ENCODE results near the gene BEX4.
"Not testable (repeated sequence)": the region's sequence is repeated elsewhere in the genome, so short reads cannot be mapped to it uniquely, and the experiment has no call there.

The BEX4 gene, protein sequence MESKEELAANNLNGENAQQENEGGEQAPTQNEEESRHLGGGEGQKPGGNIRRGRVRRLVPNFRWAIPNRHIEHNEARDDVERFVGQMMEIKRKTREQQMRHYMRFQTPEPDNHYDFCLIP

DNA sequence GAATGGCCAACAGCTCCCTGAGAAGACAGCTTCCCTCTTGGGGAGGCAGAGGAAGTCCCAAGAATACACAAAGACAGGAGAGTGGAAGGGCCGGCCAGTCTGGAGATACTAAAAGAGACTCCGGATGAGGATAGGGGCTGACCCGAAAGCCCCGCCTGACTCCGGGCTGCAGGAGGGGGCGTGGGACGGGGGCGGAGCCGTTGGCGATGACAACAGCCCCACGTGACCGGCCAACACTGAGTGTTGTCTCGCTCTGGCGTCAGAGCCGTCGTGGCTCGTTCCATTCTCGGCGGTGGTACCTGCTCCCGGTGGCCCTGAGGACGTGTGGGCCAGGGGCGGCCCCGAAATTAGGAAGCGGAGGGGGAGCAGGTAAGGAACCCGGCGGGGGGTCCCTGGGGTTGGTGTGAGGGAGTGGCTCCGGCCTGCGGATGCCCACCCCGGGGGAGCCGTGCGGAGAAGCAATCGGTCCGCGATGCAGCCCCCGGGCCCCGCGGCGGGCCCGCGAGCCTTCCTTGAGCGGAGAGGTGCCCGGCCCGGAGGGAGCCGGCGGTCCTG is at the start of gene BEX4:
Gene BEX4, plus strand, starts transcription at position 239 of the 555 bp plus-strand sequence. CDS start 1,046 bp downstream, outside the sequence.
- DNase-seq = peak; percentile 78

DNA sequence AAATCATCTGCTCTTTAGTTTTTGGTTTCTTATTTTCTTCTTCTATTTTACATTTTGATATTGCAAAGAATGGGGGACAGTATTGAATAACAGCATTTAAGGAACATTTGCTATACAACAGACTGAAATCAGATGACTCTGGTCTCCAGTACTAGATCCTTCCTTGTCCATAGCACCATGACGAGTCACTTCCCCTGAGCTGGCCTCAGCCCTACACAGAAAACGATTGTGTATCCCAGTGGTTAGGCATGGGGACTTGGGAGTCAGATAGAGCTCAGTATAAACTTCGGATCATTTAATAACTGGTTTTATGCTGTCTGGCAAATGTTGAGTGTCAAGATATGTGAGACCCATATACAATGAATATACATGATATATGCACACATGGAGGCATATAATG is 44.7 kb upstream of the BEX4 start:
- DNase-seq = no peak

DNA sequence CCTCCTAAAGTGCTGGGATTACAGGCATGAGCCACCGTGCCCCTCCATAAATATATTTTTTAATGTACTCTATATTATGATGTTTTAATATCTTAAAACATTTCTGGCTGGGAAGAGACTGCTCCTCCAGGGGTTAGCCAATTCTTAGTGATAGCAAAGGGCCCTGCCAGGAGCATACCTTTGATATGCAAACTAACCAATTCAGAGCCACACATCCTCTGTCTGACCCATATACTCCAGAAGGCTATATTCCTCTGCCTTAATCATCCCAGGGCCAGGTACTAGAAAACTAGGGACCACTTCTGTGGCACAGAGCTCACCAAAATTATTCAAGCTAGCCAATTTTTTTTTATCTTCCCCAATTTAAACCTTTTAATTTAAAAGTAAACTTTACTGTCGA is 43.6 kb upstream of the BEX4 start:
- DNase-seq = no peak

DNA sequence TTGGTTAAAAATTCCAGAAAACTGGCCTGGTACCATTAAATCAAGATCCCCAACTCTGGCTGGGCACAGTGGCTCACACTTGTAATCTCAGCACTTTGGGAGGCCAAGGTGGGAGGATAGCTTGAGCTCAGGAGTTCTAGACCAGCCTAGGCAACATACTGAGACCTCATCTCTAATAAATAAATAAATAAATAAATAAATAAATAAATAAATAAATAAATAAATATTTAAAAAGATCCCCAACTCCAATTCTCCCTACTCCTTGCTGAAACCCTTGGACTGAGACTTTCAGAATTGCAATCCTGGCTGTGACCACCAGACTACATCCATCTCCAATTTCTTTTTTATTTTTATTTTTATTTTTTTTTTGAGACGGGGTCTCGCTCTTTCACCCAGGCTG is 39.7 kb upstream of the BEX4 start:
- DNase-seq = not testable (repeated sequence)

DNA sequence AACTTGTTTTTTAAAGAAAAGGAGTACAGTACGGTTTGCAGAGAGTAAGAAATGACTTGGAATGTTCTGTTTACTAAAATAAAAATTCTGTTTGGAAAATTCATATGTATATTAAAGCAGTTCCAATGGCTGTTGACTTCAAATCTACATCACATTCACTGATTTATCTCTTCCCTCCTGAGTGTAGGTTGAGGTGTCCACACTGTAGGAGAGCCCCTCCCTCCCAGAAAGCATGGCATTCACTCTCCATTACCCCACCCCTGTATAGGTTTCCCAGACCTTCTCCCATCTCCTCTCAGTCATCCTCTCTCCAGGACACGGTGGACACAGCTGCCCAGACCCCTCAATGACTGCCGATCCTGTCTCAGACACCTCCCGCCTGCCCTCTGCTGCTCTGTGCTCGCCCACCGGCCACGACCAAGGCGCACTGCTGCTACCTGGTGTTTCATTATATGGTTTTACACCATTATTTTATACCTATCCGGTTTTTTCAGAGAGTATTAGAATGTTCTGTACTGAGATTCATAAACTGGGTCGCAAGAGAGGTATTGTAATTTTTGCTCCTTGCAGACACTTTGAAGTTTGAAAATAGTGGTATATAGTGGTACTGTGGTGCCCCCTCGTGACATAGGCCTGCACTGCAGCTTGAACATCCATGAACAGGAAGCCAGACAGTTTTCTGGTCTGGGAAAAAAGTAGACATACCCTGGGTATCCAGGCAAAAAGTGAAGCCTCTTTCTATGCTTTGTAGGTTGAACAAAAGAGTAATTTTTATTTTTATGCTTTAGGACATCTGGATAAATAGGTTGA is 38.8 kb upstream of the BEX4 start:
- peak; percentile 16 for DNase-seq

DNA sequence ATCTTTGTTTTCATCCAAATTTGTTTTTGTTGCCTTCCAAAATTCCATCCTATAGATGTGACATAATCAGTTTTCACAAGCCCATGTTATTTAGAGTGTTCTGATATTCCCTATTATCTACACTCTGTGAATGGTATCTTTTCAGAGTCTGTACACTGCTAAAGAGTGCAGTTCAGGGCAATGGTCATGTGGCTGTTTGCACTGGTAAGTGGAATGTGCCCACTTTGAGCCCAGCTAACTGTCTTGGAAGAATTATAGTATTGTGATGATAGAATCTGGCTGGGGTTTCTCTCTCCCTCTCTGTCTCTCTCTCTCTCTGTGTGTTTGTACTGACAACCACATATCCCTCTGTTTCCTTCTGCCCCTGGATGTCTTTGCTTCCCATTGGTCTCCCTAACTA is 37.4 kb upstream of the BEX4 start:
- DNase-seq = no peak

DNA sequence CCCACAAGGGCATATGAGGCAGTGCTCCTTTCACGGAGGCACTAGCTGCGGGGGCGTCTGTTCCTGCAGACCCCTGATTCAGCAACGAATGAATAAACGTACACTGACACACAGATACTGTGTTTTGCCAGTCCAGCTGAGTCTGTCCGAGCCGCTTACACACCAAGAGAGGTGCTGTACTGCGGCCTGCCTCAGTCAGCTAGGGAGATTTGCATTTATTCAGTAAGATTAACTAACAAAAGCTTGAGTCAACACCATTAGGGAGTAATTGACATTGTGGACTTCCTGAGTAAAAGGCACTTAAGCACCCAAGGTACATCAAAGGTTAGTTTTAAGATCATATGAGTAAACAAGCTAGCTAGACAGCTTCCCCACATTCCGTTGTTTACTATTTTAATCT is 31.0 kb upstream of the BEX4 start:
- DNase-seq = no peak

DNA sequence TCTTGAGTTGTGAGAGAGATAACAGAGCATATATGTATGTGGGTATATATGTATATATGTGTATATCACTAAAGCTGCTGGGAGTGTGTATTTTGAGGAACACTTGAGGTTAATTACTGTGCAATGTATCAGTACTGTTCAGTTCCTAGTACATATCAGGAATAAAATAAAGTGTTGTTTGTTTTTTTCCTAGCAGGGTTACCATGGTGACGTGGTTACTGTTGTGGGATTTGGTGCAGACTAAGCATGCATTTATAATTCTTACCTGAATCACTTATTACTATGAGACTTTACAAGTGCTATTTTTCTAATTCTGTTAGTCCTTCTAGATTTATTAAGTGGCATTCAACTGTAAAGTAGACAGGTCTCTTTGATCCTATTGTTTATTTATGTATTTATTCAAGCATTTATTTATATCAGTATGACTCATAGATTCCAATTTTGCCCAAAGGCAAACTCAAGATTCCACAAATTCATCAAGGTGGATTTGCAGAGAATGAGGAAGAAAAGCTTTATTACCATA is 26.9 kb upstream of the BEX4 start:
- DNase-seq = no peak

DNA sequence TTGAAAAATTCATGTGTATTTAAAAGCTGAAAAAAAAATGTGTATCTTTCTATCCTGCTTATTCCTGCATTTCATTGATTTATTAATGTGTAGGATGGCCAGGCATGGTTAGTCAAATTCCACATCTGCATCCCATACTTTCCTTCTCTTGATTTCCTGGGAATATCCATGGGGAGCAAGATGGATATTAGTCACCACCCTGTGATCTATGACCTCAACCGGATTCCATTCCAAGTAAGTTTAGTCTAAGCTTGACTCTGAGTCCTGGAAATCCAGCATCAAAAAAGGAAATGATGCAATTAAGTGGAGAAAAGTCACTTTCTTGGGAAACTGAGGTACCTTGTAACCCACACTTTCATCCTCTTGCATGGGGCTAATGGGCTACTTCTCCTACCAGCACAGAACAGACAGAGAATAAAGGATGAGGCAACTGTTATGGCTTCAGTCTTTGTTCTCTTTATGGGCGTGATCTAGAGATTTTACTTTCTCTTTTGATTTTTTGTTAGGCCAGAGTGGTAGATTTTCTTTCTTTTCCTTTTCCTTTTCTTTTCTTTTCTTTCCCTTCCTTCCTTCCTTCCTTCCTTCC is 17.1 kb upstream of the BEX4 start:
- DNase-seq = no peak

DNA sequence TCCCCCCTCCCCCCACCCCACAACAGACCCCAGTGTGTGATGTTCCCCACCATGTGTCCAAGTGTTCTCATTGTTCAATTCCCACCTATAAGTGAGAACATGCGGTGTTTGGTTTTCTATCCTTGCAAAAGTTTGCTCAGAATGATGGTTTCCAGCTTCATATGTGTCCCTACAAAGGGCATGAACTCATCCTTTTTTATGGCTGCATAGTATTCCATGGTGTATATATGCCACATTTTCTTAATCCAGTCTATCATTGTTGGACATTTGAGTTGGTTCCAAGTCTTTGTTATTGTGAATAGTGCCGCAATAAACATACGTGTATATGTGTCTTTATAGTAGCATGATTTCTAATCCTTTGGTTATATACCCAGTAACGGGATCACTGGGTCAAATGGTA is 16.2 kb upstream of the BEX4 start:
- DNase-seq = not testable (repeated sequence)

DNA sequence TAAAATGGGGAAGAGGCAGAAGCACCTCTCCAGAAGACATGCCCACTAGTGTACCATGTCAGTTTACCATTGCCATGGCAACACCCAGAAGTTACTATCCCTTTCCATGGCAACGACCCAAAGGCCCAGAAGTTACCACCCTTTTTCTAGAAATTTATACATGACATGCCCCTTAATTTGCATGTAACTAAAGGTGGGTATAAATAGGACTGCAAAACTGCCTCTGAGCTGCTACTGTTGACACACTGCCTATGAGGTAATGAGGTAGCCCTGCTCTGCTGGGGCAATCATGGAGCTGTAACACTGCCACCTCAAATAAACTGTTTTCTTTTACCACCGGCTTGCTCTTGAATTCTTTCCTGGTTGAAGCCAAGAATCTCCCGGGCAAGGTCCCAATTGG is 13.9 kb upstream of the BEX4 start:
- DNase-seq = no peak

DNA sequence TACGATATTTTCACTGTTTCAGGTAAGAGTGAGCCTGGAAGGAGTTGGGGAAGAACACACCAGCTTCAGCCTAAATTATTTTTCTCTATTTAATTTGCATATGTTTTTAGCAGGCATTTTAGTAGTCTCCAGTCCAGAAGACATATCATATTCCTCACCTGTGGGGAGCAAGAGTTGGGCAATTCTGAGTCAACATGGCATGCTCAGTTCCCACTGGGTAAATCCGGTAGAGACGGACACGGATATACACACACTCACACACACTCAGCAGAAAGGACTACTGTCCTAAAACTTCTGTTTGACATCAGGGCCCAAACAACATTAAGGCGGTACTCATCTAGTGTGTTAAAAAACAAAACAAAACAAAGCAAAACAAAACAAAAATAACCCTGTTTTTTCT is 4.9 kb upstream of the BEX4 start:
- no peak for DNase-seq

DNA sequence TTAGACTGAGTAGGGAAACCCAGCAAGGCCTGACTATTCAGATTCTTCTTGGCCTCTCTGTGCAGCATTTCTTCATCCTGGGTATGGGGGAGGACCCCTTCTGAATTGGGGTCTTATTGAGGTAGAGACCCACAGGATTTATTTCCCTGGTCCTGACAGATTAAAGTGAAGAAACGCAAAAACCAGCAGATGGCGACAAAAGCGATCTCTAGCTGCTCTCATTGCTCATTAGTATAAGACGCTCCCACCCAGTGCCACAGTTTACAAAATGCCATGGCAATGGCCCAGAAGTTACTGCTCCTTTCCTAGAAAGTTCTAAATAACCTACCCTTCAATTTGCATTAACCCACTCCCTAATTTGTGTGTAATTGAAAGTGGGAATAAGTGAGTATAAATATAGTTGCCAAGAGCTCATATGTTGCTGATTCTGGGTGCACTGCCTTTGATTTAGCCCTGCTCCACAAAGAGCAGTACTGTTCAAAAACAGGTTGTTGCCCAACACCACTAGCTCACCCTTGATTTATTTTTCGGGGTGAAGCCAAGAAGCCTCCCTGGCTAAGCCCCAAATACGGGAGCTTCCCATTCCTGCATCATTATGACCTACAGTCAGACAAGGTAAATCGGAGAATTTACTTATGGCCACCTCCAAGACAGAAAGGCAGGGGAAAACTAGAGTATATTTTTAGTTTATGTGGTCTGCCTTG is 3.7 kb upstream of the BEX4 start:
- DNase-seq = no peak

DNA sequence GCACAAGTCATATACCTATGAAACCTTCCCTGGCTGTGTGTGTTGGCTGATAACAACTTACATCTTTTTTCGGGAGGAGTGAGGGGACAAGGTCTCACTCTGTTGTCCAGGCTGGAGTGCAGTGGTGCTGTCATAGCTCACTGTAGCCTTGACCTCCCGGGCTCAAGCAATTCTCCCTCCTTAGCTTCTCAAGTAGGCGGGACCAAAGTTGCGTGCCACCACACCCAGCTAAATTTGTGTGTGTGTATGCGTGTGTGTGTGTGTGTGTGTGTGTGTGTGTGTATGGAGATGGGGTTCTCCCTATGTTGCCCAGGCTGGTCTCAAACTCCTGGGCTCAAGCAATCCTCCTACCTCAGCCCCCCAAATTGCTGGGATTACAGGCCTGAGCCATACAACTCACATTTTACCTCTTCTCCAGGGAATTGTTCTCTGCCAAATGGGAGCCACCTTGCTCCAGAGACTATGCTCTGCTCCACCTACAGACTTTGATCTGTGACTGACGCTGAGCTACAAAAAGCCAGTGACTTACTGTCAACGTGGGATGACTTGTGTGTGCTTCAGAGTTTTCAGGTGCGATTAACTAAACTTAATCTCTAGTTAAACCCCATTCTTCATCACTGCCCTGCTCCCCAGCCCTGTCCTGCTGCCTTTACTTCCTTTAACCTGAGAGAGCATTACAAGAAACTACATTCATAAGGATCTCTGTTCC is 2.0 kb upstream of the BEX4 start:
- DNase-seq = no peak

DNA sequence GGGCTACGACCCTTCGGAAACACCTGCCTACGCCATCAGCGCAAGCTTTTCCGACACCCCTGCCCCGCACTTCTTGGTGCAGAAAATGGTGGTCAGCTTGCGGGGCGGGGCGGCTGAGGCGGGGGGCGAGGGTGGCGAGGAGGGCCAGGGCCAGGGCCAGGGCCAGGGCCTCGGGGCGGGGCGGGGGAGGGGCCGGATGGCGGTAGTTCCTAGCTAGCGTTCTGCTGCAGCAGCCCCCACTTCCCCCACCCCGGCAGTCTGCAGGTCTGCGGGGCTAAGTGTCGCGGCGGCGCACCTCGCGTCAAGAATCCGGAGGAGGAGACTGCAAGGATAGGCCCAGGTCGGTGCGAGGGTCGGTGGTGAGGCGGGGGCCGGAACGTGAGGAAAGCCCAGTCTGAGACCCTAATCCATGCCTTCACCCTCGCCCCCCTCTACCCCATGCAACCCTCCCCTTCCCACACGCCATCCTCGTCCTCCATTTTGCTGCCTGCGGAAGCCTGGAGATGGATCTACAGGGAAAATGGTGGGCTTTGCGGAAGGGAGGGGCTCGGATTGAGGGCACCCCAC is 600 bp downstream of the BEX4 start:
- DNase-seq = no peak

DNA sequence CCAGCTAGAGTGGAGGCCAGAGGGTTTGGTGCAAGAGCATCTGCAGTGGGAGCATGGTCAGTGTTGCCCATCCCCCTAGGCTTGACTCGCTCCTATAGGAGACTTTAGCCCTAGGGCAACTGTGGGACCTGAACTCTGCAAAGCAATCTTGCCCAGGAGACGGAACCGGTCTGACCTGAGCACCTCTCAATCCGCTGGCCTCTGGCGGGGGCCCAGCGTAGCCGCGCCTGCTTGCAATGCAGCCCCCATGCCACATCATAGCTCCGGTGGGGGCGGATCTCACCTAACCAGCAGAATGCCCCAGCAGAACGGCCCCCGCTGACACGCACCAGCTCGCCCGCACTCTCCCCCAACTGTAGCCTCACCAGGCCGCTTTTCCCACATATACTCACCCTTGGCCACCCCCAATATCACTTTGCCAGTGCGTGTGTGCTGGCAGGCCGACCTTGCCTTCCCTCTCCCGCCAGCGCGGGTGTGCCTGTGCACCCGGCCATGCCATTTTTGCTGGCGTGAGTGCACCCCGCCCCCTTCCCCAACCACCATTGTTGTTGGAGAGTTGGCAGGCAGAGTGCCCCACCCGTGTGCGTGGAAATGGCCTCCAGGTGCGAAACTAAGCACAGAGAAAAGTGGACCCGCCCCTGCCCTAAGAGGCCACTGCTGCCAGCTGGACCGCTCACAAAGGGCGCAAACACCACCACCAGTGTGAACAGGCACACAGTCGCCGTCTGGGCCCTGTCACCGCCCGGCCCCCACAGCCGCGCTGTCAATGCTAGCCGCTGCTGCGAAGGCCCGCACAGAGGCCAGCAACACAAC is 5.8 kb downstream of the BEX4 start:
- no peak for DNase-seq

DNA sequence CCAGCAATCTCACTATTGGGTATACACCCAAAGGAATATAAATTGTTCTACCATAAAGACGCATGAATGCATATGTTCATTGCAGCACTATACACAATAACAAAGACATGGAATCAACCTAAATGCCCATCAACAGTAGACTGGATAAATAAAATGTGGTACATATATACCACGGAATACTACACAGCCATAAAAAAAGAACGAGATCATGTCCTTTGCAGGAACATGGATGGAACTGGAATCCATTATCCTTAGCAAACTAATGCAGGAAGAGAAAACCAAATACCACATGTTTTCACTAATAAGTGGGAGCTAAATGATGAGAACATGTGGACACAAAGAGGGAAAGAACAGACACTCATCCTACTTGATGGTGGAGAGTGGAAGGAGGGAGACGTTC is 11.0 kb downstream of the BEX4 start:
- DNase-seq = not testable (repeated sequence)

DNA sequence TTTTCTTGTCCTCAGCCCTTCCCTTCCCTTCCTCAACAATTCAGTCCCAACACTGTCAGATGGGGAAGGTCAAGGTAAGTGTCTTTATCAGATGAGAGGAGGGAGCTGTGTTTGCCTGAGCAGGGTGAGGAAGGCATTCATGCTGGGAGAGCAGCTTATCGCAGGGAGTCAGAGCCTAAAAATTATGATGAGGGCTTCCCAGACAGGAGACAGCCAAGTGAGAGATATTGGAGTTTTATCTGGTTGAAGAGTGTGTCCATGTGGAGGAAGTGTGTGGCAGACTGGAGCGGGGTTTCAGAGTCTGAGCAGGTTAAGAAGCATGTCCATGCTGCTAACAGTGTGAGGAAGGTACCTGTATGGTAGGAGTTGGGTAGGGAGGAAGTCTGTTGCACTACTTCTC is 18.4 kb downstream of the BEX4 start:
- DNase-seq = no peak

DNA sequence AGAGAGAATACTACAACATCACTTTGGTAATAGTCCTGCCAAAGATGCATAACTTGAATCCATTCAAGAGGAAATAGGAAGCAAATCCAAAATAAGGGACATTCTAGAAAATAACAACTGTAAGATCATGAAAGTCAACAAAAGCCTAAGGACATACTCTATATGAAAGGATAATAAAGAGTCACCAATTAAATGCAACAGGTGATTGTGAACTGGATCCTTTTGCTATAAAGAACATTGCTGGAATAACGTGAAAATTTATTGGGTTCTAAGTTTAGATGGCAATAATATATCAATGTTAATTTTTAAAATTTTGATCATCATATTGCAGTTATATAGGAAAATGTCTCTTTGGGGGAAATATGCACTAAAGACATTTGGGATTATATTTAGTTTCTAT is 20.0 kb downstream of the BEX4 start:
- DNase-seq = no peak

DNA sequence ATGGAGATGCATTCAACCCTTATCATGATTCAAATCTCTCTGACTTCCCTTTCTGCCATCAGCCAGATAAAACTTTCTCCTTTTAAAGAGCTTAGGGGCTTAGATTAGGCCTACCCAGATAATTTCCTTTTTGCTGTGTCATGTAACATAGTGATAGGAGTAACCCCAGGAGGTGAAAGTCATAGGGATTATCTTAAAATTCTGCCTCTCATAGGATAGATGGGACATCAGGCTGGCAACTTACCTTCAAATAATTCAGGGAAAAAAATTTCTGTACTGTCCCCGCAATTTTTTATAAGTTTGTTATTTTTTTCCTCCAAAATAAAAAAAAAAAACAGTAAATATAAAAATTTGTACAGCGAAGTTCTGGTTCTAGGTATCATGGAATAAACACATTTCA is 20.7 kb downstream of the BEX4 start:
- not testable (repeated sequence) for DNase-seq

DNA sequence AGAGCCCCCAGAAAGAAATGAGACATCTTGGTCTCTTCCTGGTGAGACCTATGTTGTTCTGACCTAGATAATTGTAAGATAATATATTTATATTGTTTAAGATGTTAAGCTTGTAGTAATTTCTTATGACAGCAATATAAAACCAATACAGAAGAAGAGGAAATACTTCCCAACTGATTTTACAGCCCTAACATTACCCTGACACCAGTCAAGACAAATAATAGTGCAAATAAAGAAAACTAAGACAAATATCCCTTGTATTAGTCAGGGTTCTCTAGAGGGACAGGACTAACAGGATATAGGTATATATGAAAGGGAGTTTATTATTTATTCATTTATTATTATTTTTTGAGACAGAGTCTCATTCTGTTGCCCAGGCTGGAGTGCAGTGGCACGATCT is 21.4 kb downstream of the BEX4 start:
- no peak for DNase-seq
